HL-60 (cell line): ENCODE measurements around the gene COLEC12.

Experiments
- DNase-seq, 2 experiments: peaks; one replicate each; pipeline ENCODE4 v3.0.0-alpha.2; 2010 to 2020; ENCODE audit warnings: low read depth in 1 of 2, low spot score in 1 of 2
- H3K27ac ChIP-seq: fragments of 250-450 bp; sonication (Bioruptor Pico); replicated peaks from 2 replicates; pipeline ENCODE4 v1.5.1; 2020; ENCODE audit warnings: mild to moderate bottlenecking, moderate library complexity
- H3K27me3 ChIP-seq: fragments of 250-450 bp; sonication (Bioruptor Pico); 2 replicates; pipeline ENCODE4 v1.5.1; 2021; ENCODE audit warnings: mild to moderate bottlenecking, moderate library complexity; ENCODE audit not compliant: insufficient read depth, poor library complexity, severe bottlenecking
- H3K4me3 ChIP-seq: replicated peaks from 2 replicates; pipeline ENCODE4 v1.5.1; 2011; ENCODE audit warnings: mild to moderate bottlenecking, control low read depth, low read length; ENCODE audit not compliant: insufficient read depth
- CTCF ChIP-seq: IDR thresholded peaks from one replicate; pipeline ENCODE4 v1.5.1; 2011; ENCODE audit warnings: low read length, control low read depth, inconsistent platforms; ENCODE audit not compliant: insufficient read depth
- GABPA ChIP-seq: IDR thresholded peaks from 2 replicates; pipeline ENCODE4 v1.6.1; 2012; ENCODE audit warnings: low read depth
- POLR2AphosphoS5 ChIP-seq: IDR thresholded peaks from 2 replicates; pipeline ENCODE4 v1.6.1; 2012; ENCODE audit warnings: low read depth
- REST ChIP-seq: IDR thresholded peaks from 2 replicates; pipeline ENCODE4 v1.6.1; 2012; ENCODE audit warnings: low read depth; ENCODE audit not compliant: insufficient replicate concordance
- SPI1 ChIP-seq: IDR thresholded peaks from 2 replicates; pipeline ENCODE4 v1.6.1; 2012; ENCODE audit warnings: low read depth, mild to moderate bottlenecking, borderline replicate concordance

Gene COLEC12

GRCh38 chr18:513826-514530 is 13.5 kb upstream of the COLEC12 start:
- H3K27me3 ChIP-seq = no peaks in the 10 kb centered on the region
- TF ChIP-seq SPI1 = peak; percentile 24; the same call in 1 of the 2 replicates
- no peak for TF ChIP-seq REST
- TF ChIP-seq POLR2AphosphoS5 = no peak
- no peak overlapping the region for H3K27ac ChIP-seq
- H3K4me3 ChIP-seq = no peak overlapping the region
- peak in 1 of 2 experiments; percentile 71 for DNase-seq

- H3K27me3 ChIP-seq = no peaks in the 10 kb centered on the region
- no peak overlapping the region for H3K27ac ChIP-seq
- DNase-seq = no peak
- no peak overlapping the region for H3K4me3 ChIP-seq
- TF ChIP-seq REST = no peak
- no peak for TF ChIP-seq POLR2AphosphoS5
- TF ChIP-seq CTCF = no peak
- TF ChIP-seq GABPA = no peak
- TF ChIP-seq SPI1 = no peak
Observed at GRCh38 chr18:512957-513356, 12.5 kb upstream of the COLEC12 start.

- H3K27ac ChIP-seq = no peak overlapping the region
- H3K4me3 ChIP-seq = no peak overlapping the region
- TF ChIP-seq GABPA (no peak), POLR2AphosphoS5 (no peak), REST (no peak), SPI1 (no peak), CTCF (no peak)
- no peaks in the 10 kb centered on the region for H3K27me3 ChIP-seq
- no peak for DNase-seq
Observed at GRCh38 chr18:508835-509234, 8.3 kb upstream of the COLEC12 start.
